Measurements from ENCODE around the gene FOXD4L5.
"Not testable (repeated sequence)": the region's sequence is repeated elsewhere in the genome, so short reads cannot be mapped to it uniquely, and the experiment has no call there.

Gene FOXD4L5

DNA sequence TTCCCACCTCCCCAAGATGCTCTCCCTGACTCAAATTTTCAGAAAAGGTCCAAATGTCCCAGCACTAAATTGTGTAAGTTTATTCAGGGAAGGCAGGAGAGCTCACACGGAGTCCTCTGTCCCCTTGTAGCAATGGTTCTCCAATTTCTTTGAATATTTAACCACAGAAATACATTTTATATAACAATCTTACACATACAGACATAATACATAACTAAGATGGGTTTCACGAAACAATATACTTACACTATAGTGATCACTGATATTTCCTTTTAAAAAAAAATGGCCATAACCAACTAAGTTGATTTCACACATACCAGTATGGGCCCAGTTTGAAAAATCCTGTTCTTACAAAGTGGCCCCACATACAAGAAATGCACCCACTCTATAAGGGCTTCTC, at the start of gene FOXD4L5:
Gene FOXD4L5, minus strand, starts transcription at position 101 of the 400 bp plus-strand sequence. CDS start 832 bp downstream, outside the sequence.
- H3K36me3 ChIP-seq (ENCODE audit: insufficient read depth, low read length); H3K4me3 ChIP-seq (ENCODE audit: low read depth in 1 of 2, low read length in 2 of 2); H3K4me2 ChIP-seq (ENCODE audit: insufficient read depth, low read length); H3K27ac ChIP-seq (ENCODE audit: low read length); H4K20me1 ChIP-seq (ENCODE audit: insufficient read depth, low read length); H3K27me3 ChIP-seq (ENCODE audit: insufficient read depth, low read length, poor library complexity); ATAC-seq (ENCODE audit: insufficient read depth, low read depth); H3K79me2 ChIP-seq (ENCODE audit: insufficient read depth, low read length); DNase-seq; H3K9me3 ChIP-seq (ENCODE audit: insufficient read depth, low read length, severe bottlenecking); H3K4me1 ChIP-seq (ENCODE audit: insufficient read depth, low read length); H3K9ac ChIP-seq (ENCODE audit: low read depth, low read length); H2AFZ ChIP-seq (ENCODE audit: low read depth, low read length): not testable (repeated sequence)

DNA sequence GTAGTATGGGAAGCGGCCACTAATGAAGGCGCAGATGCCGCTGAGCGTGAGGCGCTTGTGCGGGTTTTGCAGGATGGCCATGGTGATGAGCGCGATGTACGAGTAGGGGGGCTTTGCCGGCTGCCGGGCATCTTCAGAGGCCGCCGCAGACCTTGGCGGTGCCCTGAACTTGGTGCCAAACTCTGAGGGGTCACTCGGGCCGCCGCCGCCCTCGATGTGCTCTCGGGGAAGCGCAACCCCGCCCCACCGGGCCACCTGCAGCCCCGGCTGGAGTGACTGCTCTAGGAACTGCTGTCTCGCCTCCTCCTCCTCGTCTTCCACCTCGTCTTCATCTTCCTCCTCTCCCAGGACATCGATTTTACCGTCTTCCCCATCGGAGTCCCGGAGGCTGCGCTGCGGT, 1.1 kb downstream of the FOXD4L5 start:
- H3K4me3 ChIP-seq (ENCODE audit: low read depth in 1 of 2, low read length in 2 of 2); ATAC-seq (ENCODE audit: insufficient read depth, low read depth): not testable (repeated sequence)

DNA sequence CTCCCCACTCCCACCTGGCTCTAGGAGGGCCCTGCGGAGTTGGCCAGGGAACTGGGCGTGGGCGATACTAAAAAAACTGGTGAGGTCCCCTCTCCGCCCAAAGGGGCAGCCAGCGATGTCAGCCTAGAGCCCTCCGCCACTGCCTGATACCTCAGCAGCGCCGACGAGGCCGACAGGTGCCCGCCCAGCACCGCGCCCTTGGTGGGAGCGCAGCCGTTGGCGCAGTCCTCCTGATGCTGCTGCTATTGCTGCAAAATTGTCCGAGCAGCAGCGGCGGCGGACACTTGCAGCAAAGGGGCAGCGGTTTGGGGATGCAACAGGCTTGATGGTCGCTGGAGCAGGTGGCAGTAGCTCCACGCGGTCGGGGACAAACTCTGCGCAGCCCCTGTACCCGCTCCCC, 2.0 kb downstream of the FOXD4L5 start:
- H3K9ac ChIP-seq (ENCODE audit: low read depth, low read length) = not testable (repeated sequence)

More for the DNA sequence above, 1.1 kb downstream of the FOXD4L5 start:
- not testable (repeated sequence) for H3K36me3 ChIP-seq (ENCODE audit: insufficient read depth, low read length); H4K20me1 ChIP-seq (ENCODE audit: insufficient read depth, low read length); H3K27ac ChIP-seq (ENCODE audit: low read length); H2AFZ ChIP-seq (ENCODE audit: low read depth, low read length); H3K9me3 ChIP-seq (ENCODE audit: insufficient read depth, low read length, severe bottlenecking); DNase-seq; H3K79me2 ChIP-seq (ENCODE audit: insufficient read depth, low read length); H3K27me3 ChIP-seq (ENCODE audit: insufficient read depth, low read length, poor library complexity); H3K9ac ChIP-seq (ENCODE audit: low read depth, low read length); H3K4me2 ChIP-seq (ENCODE audit: insufficient read depth, low read length); H3K4me1 ChIP-seq (ENCODE audit: insufficient read depth, low read length)

More for the DNA sequence above, 2.0 kb downstream of the FOXD4L5 start:
- H3K27me3 ChIP-seq (ENCODE audit: insufficient read depth, low read length, poor library complexity); H2AFZ ChIP-seq (ENCODE audit: low read depth, low read length); H3K4me1 ChIP-seq (ENCODE audit: insufficient read depth, low read length); H3K79me2 ChIP-seq (ENCODE audit: insufficient read depth, low read length); H3K9me3 ChIP-seq (ENCODE audit: insufficient read depth, low read length, severe bottlenecking); H3K4me3 ChIP-seq (ENCODE audit: low read depth in 1 of 2, low read length in 2 of 2); ATAC-seq (ENCODE audit: insufficient read depth, low read depth); H4K20me1 ChIP-seq (ENCODE audit: insufficient read depth, low read length); H3K36me3 ChIP-seq (ENCODE audit: insufficient read depth, low read length); DNase-seq; H3K4me2 ChIP-seq (ENCODE audit: insufficient read depth, low read length); H3K27ac ChIP-seq (ENCODE audit: low read length): not testable (repeated sequence)
